HG02623 (cell line): ENCODE data around the gene OR2A2.

Experiments
- ATAC-seq: cut with Tn5 transposase; IDR thresholded peaks from one replicate; pipeline ENCODE4 v1.9.1; 2021; ENCODE audit warnings: moderate library complexity; ENCODE audit not compliant: unreplicated experiment

OR2A2 gene

GRCh38 chr7:144134116-144134515 is 24.7 kb downstream of the OR2A2 start:
- ATAC-seq, result no peak

- no peak for ATAC-seq
Observed at GRCh38 chr7:144137501-144137900, 28.1 kb downstream of the OR2A2 start.

- no peak for ATAC-seq
Observed at GRCh38 chr7:144142187-144142586, 32.8 kb downstream of the OR2A2 start.

- no peak for ATAC-seq
Observed at GRCh38 chr7:144144426-144144825, 35.0 kb downstream of the OR2A2 start.

- no peak for ATAC-seq
Observed at GRCh38 chr7:144148224-144148827, 38.9 kb downstream of the OR2A2 start.

- ATAC-seq, result no peak
Observed at GRCh38 chr7:144158861-144159260, 49.5 kb downstream of the OR2A2 start.
